ENCODE results near the gene MAGI1.

The MAGI1 gene

DNA sequence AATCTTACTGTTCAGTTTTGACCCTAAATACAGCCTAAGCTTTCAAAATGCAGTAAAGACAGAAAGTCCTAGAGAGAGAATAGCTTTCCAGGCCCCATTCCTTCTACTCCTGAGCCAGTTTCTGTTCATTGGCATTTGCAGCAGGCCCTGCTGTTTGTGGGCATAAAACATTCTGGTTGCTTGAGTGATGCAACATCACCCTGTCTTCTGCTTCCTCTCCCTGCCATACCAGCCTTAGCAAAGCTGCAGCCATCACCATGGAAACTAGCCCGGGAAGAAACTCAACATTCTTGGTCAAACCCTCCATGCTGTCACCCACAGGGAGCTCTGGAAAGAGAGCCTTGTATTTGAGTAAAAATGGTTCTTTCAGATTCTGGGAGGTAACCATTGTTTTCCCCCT is 325.7 kb downstream of the MAGI1 start:
- no peak for DNase-seq (ENCODE audit: extremely low spot score)
- ChIA-PET POLR2A (no interaction called here), CTCF (no interaction called here)
- TF ChIP-seq FOXK2 (IDR thresholded peaks at IDR 0.05) = no peak
- TF ChIP-seq NFRKB (IDR thresholded peaks at IDR 0.05) = no peak
- TF ChIP-seq, protein P1, sequence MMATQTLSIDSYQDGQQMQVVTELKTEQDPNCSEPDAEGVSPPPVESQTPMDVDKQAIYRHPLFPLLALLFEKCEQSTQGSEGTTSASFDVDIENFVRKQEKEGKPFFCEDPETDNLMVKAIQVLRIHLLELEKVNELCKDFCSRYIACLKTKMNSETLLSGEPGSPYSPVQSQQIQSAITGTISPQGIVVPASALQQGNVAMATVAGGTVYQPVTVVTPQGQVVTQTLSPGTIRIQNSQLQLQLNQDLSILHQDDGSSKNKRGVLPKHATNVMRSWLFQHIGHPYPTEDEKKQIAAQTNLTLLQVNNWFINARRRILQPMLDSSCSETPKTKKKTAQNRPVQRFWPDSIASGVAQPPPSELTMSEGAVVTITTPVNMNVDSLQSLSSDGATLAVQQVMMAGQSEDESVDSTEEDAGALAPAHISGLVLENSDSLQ (IDR thresholded peaks at IDR 0.05) = no peak
- no peak for TF ChIP-seq HDGF (IDR thresholded peaks at IDR 0.05; ENCODE audit: borderline replicate concordance)
- no peak for TF ChIP-seq FOXM1 (IDR thresholded peaks at IDR 0.05; ENCODE audit: borderline replicate concordance)
- no peak for TF ChIP-seq ZNF384 (IDR thresholded peaks at IDR 0.05)
- no peak for TF ChIP-seq SUZ12 (IDR thresholded peaks at IDR 0.05)

DNA sequence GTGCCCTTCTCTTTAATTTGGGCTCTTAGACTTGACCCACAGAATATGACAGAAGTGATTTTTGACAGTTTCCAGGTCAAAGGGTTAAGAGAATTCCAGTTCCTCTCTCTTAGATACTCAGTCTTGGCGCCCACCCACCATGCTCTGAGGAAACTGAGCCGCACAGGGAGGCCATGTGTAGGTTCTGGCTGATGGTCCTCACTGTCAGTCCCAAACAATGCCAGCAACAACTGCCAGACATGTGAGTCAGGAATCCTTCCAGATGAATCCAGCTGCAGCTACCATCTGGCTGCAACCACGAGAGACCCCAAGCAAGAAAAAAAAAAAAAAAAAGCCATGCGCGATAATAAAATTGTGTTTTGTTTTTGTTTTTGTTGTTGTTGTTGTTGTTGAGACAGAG is 326.6 kb downstream of the MAGI1 start:
- CTCF ChIA-PET = no interaction called here
- no peak for DNase-seq (ENCODE audit: extremely low spot score)
- POLR2A ChIA-PET = no interaction called here
- TF ChIP-seq BHLHE40 (IDR thresholded peaks at IDR 0.05; ENCODE audit: borderline replicate concordance) = no peak
- TF ChIP-seq ELF4 (IDR thresholded peaks at IDR 0.05) = no peak
- TF ChIP-seq ARNT (IDR thresholded peaks at IDR 0.05) = no peak
- TF ChIP-seq FOXK2 (IDR thresholded peaks at IDR 0.05) = no peak
- TF ChIP-seq SP1 (IDR thresholded peaks at IDR 0.05) = no peak
- TF ChIP-seq FOXA1 (IDR thresholded peaks at IDR 0.05) = no peak
- TF ChIP-seq NFRKB (IDR thresholded peaks at IDR 0.05) = no peak
- no peak for TF ChIP-seq L3MBTL2 (conservative IDR thresholded peaks at IDR 0.05)
- TF ChIP-seq FOXM1 (IDR thresholded peaks at IDR 0.05; ENCODE audit: borderline replicate concordance) = no peak
- no peak for TF ChIP-seq SUZ12 (IDR thresholded peaks at IDR 0.05)
- no peak for TF ChIP-seq CTBP1 (IDR thresholded peaks at IDR 0.05; ENCODE audit: borderline replicate concordance)
- TF ChIP-seq, protein P1 (IDR thresholded peaks at IDR 0.05) = no peak
- no peak for TF ChIP-seq TARDBP (IDR thresholded peaks at IDR 0.05)
- no peak for TF ChIP-seq LEF1 (IDR thresholded peaks at IDR 0.05; ENCODE audit: borderline replicate concordance)

DNA sequence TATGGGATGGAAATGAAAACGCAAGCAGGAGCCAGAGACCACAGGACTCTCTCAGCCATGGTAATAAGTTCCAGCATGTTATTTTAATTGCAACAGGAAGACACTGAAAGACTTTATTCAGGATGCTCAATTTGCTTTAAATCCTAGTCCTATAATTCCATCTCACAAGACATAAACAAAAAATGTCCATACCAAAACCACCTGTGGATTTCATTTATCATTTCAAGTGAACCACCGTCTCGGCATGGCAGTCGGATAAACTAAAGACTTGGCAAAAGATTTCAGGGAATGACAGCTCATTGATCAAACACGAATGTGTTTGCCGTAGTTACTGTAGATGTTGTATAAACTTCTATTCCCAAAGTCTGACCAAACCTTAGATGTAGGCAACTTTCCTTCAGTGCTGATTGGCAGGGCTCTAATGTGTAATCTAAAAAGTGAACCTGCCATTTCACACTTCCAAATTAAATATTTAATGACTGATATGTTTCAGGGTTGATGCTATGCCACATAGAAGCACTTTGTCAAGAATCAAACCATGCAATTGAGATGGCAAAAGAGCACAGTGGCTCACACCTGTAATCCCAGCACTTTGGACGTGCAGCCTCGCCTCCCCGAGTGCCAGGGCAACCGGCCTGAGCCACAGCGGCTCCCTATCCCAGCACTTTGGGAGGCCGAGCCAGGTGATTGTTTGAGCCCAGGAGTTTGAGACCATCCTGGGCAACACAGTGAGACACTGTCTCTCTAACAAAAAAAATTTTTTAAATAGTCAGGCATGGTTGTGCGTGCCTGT is 331.7 kb downstream of the MAGI1 start:
- ChIA-PET CTCF (no interaction called here), POLR2A (no interaction called here)
- TF ChIP-seq SUZ12 (IDR thresholded peaks at IDR 0.05) (no peak), FOXK2 (IDR thresholded peaks at IDR 0.05) (no peak), FOXM1 (IDR thresholded peaks at IDR 0.05; ENCODE audit: borderline replicate concordance) (no peak), HDGF (IDR thresholded peaks at IDR 0.05; ENCODE audit: borderline replicate concordance) (no peak), TARDBP (IDR thresholded peaks at IDR 0.05) (no peak), L3MBTL2 (conservative IDR thresholded peaks at IDR 0.05) (no peak), ELF4 (IDR thresholded peaks at IDR 0.05) (no peak)
- TF ChIP-seq, protein P1 (IDR thresholded peaks at IDR 0.05) = no peak
- no peak for DNase-seq (ENCODE audit: extremely low spot score)

DNA sequence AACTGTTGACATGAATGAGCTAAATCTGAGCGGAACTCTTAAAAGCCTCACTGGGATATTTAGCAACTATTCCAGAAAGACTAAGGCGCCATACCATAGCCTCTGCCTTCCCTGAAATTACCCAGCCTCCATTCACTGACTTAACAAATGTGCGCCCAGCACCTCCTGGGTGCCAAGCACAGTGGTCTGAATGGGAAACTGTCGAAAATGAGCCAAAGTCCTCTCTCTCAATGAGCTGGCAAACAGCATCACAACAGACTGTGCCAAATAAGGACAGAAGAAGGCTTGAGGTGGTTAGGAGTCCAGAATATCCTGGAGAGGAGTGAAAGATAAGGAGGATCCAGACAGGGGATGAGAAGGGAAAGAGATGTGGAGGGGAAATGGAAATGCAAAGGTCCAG is 332.4 kb downstream of the MAGI1 start:
- TF ChIP-seq, protein P1 (IDR thresholded peaks at IDR 0.05) = no peak
- TF ChIP-seq LEF1 (IDR thresholded peaks at IDR 0.05; ENCODE audit: borderline replicate concordance) (no peak), FOXM1 (IDR thresholded peaks at IDR 0.05; ENCODE audit: borderline replicate concordance) (no peak), ZNF384 (IDR thresholded peaks at IDR 0.05) (no peak), SP1 (IDR thresholded peaks at IDR 0.05) (no peak), BHLHE40 (IDR thresholded peaks at IDR 0.05; ENCODE audit: borderline replicate concordance) (no peak), ELF4 (IDR thresholded peaks at IDR 0.05) (no peak), NFRKB (IDR thresholded peaks at IDR 0.05) (no peak), FOXA1 (IDR thresholded peaks at IDR 0.05) (no peak), FOXK2 (IDR thresholded peaks at IDR 0.05) (no peak), HDGF (IDR thresholded peaks at IDR 0.05; ENCODE audit: borderline replicate concordance) (no peak), L3MBTL2 (conservative IDR thresholded peaks at IDR 0.05) (no peak), SUZ12 (IDR thresholded peaks at IDR 0.05) (no peak), TARDBP (IDR thresholded peaks at IDR 0.05) (no peak), ARNT (IDR thresholded peaks at IDR 0.05) (no peak)
- ChIA-PET CTCF (no interaction called here), POLR2A (no interaction called here)
- DNase-seq (ENCODE audit: extremely low spot score) = no peak

DNA sequence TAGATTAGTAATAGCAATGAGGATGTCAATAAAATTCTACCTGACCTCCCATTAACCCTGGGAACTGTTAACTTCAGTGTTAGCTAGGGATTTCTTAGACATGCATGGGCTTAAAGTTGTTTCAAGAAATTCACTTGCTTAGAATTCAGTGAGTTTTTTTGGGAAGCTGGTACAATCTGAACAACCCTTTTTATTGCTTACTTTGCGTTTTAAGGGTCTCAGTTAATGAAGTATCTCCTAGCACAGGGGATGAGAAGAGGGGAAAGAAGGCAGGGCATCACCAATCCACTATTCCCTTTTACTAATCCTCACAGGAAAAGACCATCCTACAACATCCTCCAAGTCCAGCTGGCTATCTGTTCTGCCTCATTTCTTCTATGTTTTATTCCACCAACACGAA is 334.9 kb downstream of the MAGI1 start:
- no peak for DNase-seq (ENCODE audit: extremely low spot score)
- POLR2A ChIA-PET = no interaction called here
- TF ChIP-seq CTBP1 (IDR thresholded peaks at IDR 0.05; ENCODE audit: borderline replicate concordance) = no peak
- TF ChIP-seq ARNT (IDR thresholded peaks at IDR 0.05) = no peak
- CTCF ChIA-PET = no interaction called here

DNA sequence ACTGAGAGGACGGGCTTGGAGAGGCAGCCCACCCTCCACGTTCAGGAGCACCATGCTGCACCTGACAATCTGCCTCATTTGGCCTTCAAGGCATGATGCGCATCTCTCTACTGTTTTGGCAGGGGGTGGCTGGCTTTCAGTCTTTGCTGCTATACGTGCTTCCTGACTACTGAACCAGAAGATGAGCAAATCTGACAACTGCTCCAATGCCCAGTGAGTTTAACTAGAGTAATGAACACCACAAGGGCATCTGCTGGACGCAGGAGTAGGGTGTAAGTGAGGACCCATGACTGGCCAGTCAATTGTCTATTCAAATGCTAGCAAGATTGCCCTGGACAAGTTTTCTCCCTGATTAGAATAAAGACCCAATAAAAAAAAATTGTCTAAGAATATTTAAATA is 335.7 kb downstream of the MAGI1 start:
- no peak for DNase-seq (ENCODE audit: extremely low spot score)
- TF ChIP-seq ZNF384 (IDR thresholded peaks at IDR 0.05) = no peak
- no peak for TF ChIP-seq NFRKB (IDR thresholded peaks at IDR 0.05)
- no peak for TF ChIP-seq FOXM1 (IDR thresholded peaks at IDR 0.05; ENCODE audit: borderline replicate concordance)
- TF ChIP-seq SUZ12 (IDR thresholded peaks at IDR 0.05) = no peak
- TF ChIP-seq ELF4 (IDR thresholded peaks at IDR 0.05) = no peak
- TF ChIP-seq TARDBP (IDR thresholded peaks at IDR 0.05) = no peak
- TF ChIP-seq L3MBTL2 (conservative IDR thresholded peaks at IDR 0.05) = no peak
- no peak for TF ChIP-seq LEF1 (IDR thresholded peaks at IDR 0.05; ENCODE audit: borderline replicate concordance)
- ChIA-PET POLR2A (no interaction called here), CTCF (no interaction called here)

Measured in HEK293T (cell line).